ENCODE measurements around the gene CCDC88A.

GRCh38 chr2:55252832-55253231, 166.8 kb downstream of the CCDC88A start:
- TF ChIP-seq TAF1 (conservative IDR thresholded peaks at IDR 0.05) (no peak), GABPA (IDR thresholded peaks at IDR 0.05 in 1 of 2, conservative IDR thresholded peaks at IDR 0.05 in 1 of 2) (no peak), YY1 (IDR thresholded peaks at IDR 0.05) (no peak), FOXA1 (IDR thresholded peaks at IDR 0.05) (no peak)
- TF ChIP-seq, protein P1, sequence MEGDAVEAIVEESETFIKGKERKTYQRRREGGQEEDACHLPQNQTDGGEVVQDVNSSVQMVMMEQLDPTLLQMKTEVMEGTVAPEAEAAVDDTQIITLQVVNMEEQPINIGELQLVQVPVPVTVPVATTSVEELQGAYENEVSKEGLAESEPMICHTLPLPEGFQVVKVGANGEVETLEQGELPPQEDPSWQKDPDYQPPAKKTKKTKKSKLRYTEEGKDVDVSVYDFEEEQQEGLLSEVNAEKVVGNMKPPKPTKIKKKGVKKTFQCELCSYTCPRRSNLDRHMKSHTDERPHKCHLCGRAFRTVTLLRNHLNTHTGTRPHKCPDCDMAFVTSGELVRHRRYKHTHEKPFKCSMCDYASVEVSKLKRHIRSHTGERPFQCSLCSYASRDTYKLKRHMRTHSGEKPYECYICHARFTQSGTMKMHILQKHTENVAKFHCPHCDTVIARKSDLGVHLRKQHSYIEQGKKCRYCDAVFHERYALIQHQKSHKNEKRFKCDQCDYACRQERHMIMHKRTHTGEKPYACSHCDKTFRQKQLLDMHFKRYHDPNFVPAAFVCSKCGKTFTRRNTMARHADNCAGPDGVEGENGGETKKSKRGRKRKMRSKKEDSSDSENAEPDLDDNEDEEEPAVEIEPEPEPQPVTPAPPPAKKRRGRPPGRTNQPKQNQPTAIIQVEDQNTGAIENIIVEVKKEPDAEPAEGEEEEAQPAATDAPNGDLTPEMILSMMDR (IDR thresholded peaks at IDR 0.05; ENCODE audit: low read depth, low read length, missing input control): no peak
